ENCODE data around the gene MGAT5. TPM values are rescaled to one million over a fixed set of nuclear protein-coding genes. Genes with fewer than 3 reads are reported as not detected.

MGAT5 gene, protein sequence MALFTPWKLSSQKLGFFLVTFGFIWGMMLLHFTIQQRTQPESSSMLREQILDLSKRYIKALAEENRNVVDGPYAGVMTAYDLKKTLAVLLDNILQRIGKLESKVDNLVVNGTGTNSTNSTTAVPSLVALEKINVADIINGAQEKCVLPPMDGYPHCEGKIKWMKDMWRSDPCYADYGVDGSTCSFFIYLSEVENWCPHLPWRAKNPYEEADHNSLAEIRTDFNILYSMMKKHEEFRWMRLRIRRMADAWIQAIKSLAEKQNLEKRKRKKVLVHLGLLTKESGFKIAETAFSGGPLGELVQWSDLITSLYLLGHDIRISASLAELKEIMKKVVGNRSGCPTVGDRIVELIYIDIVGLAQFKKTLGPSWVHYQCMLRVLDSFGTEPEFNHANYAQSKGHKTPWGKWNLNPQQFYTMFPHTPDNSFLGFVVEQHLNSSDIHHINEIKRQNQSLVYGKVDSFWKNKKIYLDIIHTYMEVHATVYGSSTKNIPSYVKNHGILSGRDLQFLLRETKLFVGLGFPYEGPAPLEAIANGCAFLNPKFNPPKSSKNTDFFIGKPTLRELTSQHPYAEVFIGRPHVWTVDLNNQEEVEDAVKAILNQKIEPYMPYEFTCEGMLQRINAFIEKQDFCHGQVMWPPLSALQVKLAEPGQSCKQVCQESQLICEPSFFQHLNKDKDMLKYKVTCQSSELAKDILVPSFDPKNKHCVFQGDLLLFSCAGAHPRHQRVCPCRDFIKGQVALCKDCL
- 19.6 TPM for polyA plus RNA-seq (2013, experiment 1 of 2; ENCODE audit: insufficient read length)
- polyA plus RNA-seq (2013, experiment 2 of 2; ENCODE audit: insufficient read length) = 19.0 TPM

DNA sequence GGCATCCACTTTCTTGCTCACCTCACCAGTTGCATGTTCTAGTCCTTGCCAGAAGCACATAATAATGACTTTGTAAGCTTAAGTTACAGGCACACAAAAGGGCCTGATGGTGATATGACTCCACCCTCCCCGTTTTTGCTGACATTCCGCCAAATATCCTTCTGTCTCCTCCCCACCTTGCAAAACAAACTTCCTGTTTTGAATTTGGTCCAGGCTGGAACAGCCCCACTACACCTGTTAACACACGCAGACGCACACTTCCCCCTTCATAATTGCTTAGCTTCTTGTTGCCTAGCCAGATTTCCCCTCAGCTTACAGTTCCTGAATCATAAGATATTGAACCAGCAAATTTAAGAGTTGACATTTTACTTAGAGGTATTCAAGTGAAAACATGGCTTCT lies at the start of gene MGAT5:
Gene MGAT5 (plus strand): TSS at position 269 of the 400 bp plus-strand sequence. CDS start 332 bp downstream, outside the sequence.
- DNase-seq = no peak

DNA sequence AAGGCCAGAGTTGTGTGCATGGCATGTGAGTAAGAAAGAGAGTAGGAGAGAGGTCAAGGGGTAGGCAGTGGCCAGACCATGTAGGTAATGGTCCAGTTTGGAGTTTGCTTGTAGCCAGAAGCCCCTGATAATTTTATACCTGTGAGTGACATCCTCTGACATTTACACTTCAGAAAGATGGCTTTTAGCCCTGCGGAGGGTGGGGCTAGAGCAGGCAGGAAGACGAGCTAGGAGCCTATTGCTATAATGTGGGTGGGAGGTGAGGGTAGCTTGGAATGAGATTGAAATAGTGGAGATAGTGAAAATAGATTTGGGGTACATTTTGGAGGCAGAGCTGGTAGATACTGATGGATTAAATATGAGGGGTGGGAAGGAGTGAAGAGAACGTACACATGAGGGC lies 48.8 kb upstream of the MGAT5 start:
- DNase-seq = no peak

DNA sequence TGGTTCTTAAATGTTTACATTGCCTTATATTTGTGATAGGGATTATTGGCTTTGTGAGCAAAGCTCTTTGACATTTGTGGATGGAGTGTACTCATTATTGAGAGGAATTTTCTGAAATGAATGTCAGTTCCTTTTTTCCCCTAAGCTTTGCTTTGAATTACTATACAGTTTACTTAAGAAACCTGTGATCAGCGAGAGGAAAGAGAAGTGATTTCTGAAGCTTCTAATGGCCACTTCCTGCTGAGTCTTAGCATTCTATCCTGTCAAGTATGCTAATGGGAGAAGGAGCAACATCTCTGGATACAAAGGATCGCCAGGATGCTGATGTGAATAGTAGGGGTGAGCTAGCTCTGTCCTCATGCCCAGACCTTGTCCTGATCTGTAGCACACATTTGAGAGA lies 47.8 kb upstream of the MGAT5 start:
- DNase-seq = no peak

DNA sequence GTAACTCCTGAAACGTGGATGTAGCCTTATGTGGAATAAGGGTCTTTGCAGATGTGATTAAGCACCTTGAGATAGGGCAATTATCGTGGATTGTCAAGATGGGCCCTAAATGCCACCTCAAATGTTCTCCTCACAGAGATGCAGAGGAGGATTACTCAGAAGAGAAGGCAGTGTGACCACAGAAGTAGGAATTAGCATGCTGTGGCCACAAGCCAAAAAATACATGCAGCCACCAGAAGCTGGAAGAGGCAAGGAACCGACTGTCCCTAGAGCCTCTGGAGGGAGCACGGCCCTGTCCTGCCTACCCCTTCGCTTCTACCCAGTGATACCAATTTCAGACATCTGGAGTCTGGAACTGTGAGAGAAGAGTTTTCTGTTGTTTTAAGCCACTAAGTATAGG lies 47.3 kb upstream of the MGAT5 start:
- peak; percentile 68 for DNase-seq

DNA sequence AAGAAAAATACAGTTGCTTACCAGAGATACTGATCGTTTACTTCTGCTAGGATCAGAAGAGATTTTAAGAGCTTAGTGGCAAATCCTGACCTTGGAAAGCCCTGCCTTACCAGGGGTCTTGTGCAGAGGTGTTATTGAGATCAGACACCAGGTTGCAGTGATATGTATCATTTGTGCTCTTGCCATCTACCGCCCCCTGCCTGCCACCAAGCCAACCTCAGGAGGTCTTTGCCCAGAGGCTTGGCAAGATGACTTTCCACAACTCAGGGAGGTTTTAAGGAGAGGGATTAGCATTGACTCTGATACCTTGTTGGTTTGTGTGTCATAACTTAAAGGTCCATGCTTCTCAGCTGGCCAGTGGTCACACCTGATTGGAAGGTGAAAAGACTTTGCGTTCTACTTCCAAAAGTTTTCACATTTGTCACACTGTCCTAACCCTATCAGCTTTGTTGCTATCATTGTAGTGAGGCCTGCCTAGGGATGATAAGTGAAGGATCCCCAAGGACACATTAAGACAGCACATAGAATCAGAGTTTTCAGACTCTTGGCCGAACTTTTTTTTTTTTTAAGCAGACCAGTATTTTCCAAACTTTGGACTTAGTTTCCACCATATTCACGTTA lies 46.2 kb upstream of the MGAT5 start:
- peak; percentile 39 for DNase-seq

DNA sequence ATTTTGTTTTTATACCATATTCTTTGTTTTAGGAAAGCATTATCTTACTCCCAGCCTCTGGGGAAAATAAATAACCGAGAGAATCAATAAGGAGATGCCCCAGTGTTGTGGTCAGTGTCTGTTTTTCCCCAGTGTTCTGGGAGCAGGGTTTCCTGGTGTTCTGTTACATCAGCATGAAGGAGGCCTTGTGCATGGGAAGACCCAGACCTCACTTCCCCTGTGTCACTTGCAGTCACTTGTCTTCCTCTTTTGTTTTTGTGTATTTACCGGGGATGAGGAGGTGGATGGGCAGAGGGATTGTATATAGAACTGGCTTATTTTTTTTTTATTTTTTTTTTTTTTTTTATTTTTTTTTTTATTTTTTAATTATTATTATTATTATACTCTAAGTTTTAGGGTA lies 45.0 kb upstream of the MGAT5 start:
- DNase-seq = no peak

DNA sequence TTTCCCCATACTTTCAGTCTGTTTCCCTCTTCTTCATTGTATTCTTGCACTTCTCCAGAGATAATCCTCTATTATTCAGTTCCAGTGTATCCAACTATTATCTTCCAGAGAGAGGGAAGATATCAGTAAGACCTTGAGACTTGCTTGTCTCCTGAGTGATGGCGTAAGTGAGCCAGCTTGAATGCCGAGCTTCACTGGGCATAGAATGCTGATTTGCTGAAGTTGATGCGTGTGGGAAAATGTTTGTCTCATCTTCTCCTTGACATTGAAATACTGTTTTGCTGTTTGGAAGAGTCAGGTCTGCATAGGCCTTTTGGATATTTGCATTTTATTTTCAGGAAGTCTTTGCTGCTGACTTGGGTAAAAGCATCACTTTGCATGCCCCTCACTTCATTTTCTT lies 41.1 kb upstream of the MGAT5 start:
- DNase-seq = no peak

DNA sequence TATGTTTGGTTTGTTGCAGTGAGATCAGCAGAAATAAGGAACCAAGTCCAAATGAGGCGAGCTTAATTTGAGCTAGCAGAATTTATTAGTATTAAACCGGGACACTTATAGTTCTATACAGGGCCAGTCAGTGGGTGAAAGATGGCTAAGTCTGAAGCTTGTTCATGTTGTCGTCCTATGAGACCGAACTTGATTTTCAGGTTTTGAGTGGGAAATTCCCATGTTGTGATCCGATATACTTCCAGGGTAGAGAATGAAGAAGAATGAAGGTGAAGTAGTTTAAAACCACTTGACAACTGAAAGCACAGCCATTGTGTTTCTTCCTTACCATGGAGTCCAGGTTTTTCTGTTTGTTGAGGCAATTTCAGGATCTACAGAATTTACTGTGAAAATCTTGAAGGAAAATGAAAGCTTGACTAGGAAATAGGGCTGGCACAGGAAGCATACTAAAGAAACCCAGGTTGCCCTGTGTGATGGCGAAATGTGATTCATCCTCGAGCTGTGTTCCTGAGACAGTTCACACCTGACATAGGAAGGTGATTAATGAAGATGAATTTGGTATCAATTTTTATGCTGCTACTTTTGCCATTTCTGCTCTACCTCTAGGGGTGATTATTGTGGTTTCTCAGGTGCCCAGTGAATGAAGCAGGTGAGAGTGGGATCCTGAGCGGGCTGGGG lies 37.6 kb upstream of the MGAT5 start:
- no peak for DNase-seq

DNA sequence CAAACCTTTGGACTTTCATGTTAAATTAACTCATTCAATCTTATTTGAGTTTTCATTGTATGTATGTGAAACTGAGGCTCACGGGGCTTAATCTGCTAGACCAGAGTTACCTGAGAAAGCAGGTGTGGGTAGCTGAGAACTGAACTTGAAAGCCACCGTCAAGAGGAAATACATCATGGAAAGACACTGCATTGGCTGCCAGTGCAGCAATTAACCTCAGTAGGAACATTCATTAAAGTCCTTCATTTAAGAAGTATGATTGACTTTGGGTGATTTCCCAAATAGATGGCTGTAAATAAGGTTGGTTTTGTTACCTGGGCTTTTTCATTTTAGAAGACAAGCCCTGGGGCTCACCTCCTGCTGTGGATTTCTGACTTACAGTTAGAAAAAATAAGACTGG lies 36.5 kb upstream of the MGAT5 start:
- no peak for DNase-seq

DNA sequence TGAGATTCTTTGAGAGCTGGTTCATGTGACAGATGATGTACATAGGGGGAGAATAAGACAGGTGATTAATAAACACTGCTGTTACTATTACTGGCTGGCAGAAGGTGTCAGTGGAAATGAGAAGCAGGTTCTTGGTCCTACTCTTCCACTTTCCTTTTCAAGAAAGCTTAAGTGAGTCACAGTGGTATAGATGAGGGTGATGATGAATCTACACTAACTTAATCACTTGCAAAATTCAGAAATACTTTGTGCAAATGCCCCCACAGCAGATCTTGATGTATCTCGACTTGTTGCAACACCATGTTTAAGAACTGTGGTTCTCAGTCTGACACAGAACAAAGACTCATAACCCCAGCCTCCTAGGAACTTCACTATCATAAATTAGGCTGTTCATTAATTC lies 35.9 kb upstream of the MGAT5 start:
- DNase-seq = peak; percentile 42

DNA sequence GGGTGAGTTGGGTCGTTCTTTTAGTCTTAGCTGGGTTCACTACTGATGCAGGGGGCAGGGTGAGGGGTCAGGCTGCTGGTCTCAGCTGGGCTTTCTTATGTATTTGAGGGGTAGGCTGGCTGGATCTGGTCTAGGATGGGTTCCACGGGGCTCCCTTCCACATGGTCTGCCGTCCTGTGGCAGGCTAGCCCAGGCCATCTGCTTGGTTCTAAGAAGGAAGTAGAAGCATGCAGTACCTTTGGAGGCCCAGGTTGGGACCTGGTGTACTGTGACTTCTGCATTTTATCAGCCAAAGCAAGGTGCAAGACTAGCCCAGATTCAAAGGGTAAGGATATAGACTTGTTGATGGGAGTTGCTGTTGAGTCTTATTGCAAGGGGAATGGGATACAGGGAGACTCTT lies 35.5 kb upstream of the MGAT5 start:
- no peak for DNase-seq

DNA sequence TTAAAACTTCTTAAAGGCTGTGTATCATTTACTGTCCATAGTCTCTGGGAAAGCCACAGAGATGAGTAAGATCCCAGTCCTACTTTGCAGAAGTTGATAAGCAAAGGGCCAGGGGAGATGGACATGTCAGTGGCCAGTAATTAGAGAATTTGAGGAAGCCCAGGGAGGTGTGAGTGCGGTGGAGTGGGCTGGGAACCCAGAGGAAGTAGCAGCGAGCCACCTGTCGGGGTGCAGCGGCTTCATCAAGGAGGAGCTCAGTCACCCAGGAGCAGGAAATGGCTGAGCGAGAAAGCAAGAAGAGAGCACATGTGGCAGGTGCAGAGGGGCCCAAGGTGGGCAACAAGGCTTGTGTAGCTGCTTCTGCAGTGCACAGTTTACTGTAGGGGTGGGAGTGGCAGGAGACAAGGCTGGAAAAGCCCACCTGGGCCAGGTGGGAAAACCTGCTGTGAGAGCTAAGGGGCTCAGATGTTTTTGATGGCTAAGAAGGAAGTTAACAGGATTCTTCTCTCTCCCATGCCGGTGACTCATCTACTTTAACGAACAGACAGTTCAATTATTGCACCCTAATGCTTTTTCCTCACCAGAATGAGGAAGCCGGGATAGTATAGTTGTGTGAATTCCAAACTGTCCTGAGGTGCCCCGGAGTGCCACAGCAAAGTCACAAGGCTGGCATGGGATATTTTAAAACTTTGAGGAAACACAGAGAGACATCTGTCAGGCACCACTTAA lies 34.8 kb upstream of the MGAT5 start:
- no peak for DNase-seq

DNA sequence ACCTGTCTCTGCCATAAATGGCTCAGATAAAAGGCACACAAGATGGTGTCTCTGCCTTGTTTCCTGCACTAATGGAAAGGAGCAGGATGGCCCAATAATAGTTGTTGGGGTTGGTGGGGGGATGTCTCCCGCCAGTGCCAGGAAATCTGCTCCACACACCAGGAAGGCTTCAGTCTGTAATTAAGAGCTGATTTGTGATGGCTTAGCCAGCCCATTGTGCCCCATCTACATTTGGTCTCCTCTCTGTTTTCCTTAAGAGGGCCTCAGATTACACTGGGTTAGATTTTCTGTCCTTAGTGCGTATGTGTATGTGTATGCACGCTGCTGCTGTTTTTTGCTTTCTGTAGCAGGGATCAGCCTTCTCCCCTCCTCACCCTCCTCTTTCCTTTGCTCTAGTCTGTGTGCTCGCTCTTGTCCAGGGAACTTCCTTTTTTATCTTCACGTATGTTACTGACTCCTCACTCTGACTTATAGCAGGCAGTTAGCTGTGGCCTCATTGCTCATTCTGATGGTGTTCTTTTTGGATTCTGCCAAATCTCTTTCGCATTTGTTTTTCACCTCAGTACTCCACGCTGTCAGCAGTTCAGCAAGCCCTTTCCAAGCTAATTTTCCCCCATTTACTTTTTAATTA lies 33.4 kb upstream of the MGAT5 start:
- peak; percentile 25 for DNase-seq

DNA sequence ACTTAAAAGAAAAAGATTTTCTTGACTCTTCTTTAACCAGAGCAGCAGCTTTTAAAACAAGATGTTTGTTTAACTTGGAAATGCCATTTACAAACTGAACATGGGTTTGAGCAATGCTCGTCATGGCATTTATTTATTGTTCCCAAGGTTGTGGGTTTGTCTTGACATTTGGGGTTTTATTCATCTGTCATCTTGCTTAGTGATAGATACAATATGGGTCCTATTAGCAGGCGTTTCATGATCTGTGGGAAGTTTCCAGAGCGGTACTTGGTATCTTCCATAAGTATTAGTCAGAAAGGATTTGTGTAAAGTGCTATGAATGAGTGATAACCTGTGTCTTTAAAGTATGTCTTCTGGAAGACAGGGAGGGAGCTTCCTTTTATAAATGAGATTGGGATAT lies 29.9 kb upstream of the MGAT5 start:
- peak; percentile 70 for DNase-seq

DNA sequence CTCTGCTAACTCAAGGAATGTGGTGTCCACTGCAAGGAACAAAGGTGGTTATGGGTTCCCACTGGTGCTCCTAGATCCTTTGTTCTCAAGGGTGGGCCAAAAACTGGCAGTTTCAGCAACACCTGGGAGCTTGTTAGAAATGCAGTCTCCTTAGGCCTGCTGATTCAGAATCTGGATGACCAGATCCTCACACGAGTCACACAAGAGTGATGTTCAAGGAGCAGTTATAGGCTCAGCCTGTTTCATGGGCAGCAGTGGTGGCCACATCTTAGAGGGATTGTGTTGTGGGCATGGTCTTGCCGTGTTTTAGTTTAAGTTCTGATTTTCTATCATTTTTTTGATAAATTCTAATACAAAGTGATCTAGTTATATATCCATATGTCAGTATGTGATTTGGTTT lies 28.7 kb upstream of the MGAT5 start:
- DNase-seq = no peak

DNA sequence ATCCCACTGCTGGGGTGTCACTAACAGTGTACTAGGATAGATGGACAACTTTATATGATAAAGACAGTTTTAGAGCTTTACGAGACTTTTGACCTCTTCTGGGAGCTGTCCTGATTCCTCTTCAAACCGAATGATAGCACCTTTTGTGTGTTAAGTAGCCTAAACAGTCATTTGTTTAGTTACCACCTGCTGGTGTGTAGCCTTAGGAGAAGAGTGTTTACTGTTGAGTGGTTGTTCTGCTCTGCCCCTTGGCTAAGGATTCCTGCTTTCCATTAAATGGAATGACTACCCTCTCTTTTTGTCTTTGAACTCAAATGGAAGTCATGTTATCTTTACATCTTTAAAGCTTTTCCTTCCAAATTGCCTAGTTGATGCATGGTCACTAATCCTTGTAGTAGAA lies 28.0 kb upstream of the MGAT5 start:
- no peak for DNase-seq

DNA sequence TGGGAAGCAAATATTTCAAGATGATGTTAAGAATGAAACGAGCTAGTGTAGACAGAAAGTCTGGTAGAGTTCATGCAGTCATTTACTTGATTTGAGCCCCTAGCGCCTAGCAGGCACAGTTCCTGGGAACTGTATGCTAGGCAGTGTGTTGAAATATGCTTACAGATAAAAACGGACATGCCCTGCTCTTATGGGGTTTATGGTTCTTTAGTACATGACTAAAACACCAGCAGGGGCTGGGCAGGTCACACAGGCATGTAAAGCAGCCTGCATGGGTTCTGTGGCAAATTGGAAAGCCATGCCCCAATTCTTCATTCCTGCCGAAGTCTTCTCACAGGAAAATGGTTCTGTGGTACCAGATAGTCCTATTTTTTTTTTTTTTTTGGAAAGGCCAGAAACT lies 27.3 kb upstream of the MGAT5 start:
- no peak for DNase-seq

DNA sequence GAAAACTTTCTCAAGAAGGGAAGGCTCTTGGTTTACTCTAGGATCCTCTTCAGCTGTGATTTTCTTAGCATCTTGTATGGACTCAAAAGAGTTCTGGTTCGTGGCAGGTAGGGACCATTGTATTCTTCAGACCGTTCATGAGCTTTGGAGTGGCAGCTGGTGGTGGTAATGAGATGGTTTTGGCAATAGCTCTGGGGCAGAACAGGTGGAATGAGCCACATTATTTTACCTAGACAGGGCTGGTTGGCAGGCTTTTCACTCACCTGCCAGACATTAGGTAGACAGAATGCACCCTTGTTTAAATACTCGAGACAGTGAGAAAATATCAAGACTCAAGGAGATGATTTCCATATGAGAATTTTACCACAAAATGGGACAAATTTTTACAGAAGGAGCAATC lies 26.2 kb upstream of the MGAT5 start:
- DNase-seq = no peak

DNA sequence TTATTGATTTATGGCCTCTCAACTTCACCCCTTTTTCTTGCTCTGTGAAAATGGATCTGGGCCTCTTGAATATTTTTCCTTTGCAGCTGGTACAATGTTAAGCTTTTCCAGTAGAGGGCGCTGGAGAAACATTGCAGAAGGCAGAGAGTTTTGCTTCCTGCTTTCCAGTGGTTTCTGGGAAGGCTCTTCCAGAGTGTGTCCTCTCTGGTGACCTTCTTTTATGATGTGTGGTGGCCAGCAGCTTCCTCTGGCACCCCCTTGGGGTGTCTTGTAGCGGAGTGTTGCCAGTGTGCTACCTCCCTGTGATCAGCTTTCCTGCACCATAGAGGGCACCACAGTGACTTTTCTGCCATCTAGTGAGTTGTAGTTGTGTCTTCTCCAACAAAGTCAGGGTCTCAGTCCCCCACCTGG lies 25.4 kb upstream of the MGAT5 start:
- no peak for DNase-seq

DNA sequence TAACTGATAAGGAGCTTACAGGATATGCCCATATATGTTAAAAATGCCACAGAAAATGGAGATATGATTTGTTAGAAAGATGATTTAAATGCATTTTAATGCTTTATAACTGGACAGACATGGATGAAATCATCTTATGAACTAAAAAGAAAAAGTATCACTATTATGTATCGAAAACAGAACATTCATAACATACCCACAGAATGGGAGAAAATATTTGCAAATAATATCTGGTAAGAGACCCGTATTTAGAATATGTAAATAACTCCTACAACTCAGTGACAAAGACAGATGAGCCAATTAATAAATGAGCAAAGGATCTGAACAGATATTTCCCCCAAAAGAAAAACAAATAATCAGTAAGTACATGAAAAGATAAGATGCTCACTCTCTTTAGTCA lies 24.3 kb upstream of the MGAT5 start:
- no peak for DNase-seq

DNA sequence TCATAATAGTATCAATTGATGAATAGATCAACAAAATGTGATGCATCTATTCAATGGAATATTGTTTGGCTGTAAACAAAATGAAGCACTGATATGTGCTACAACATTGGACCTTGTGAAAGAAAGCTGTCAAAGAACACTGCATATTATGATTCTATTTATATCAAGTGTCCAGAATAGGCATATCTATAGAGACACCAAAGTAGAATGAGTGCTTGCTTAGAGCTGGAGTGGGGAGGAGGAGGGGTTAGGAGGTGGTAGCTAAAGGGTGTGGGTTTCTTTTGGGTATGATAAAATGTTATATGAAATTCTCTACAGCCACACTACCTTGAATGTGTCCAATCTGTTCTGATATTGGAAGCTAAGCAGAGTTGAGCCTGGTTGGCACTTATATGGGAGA lies 23.0 kb upstream of the MGAT5 start:
- DNase-seq = no peak

Data from fibroblast of skin of abdomen (primary cell).